GM12878 (cell line): ENCODE data around the gene HAPSTR1. TPM values are rescaled to one million over a fixed set of nuclear protein-coding genes. Genes with fewer than 3 reads are reported as not detected.

Experiments
- ATAC-seq: fragments of 200-7000 bp; cut with Tn5 transposase; 3 replicates; pipeline ENCODE4 v1.9.1; 2020; ENCODE audit warnings: mild to moderate bottlenecking, moderate library complexity
- BruUV-seq: library from RNA; stranded (reverse); fragments of 400-500 nt; replicated peaks from 2 replicates; lab custom pipeline; 2021; lab: Mats Ljungman, UMichigan
- CTCF ChIA-PET: fragments of 300-600 bp; sonication (Branson Sonifier 250); formaldehyde crosslinking; extraction: SDS; loops from one replicate; lab custom pipeline; 2021; ENCODE audit warnings: inconsistent platforms; lab: Yijun Ruan, JAX
- POLR2A ChIA-PET: fragments of 350-600 bp; formaldehyde crosslinking; extraction: SDS; loops from one replicate; lab custom pipeline; 2021; ENCODE audit warnings: inconsistent platforms; lab: Charles Lee
- RAD21 ChIA-PET: fragments of 300-600 bp; sonication (Branson Sonifier 250); formaldehyde crosslinking; loops from one replicate; lab custom pipeline; 2023; ENCODE audit warnings: antibody characterized with exemption; ENCODE audit not compliant: unreplicated experiment; lab: Charles Lee
- SMC1A ChIA-PET: fragments of 300-600 bp; sonication (Branson Sonifier 250); formaldehyde crosslinking; loops from one replicate; lab custom pipeline; 2023; ENCODE audit not compliant: unreplicated experiment, uncharacterized antibody; lab: Charles Lee
- DNase-seq: peaks from one replicate; pipeline ENCODE4 v3.0.0-alpha.2; 2011; ENCODE audit warnings: low read depth, low spot score
- FAIRE-seq: peaks from 3 replicates; lab custom pipeline; 2011; peaks lifted over from hg19 to GRCh38; lab: Jason Lieb, UNC
- H2AFZ ChIP-seq: 2 replicates; pipeline ENCODE4 v1.6.0; 2011; ENCODE audit warnings: low read depth, low read length, control low read depth; ENCODE audit not compliant: control insufficient read depth
- H3K27ac ChIP-seq: 2 replicates; pipeline ENCODE4 v1.5.1; 2011; ENCODE audit warnings: control low read depth; ENCODE audit not compliant: control insufficient read depth, insufficient read depth
- H3K27me3 ChIP-seq, 2 experiments: replicated peaks in 1 of 2; 2 replicates each; pipeline versions ENCODE4 v1.6.0 to v1.6.1; 2011; ENCODE audit warnings: low read length in 1 of 2; ENCODE audit not compliant: control insufficient read depth in 2 of 2, insufficient read depth in 2 of 2
- H3K36me3 ChIP-seq, 2 experiments: 2 replicates each; pipeline ENCODE4 v1.5.1; 2011; ENCODE audit warnings: low read length in 1 of 2; ENCODE audit not compliant: control insufficient read depth in 2 of 2, insufficient read depth in 2 of 2
- H3K4me1 ChIP-seq: 2 replicates; pipeline ENCODE4 v1.6.1; 2011; ENCODE audit warnings: mild to moderate bottlenecking, low read length, moderate library complexity, mixed read lengths; ENCODE audit not compliant: control insufficient read depth, insufficient read depth
- H3K4me2 ChIP-seq: 2 replicates; pipeline ENCODE4 v1.6.0; 2011; ENCODE audit warnings: control low read depth; ENCODE audit not compliant: control insufficient read depth, insufficient read depth
- H3K4me3 ChIP-seq: fragments of 200-600 bp; sonication (generic); 2 replicates; pipeline ENCODE4 v1.5.1; 2016
- H3K79me2 ChIP-seq: 2 replicates; pipeline ENCODE4 v1.6.0; 2011; ENCODE audit warnings: low read length; ENCODE audit not compliant: control insufficient read depth, insufficient read depth
- H3K9ac ChIP-seq: 2 replicates; pipeline ENCODE4 v1.8.0; 2011; ENCODE audit warnings: low read length, control low read depth, mixed read lengths; ENCODE audit not compliant: control insufficient read depth, insufficient read depth
- H3K9me3 ChIP-seq: replicated peaks from 3 replicates; pipeline ENCODE4 v1.5.1; 2011; ENCODE audit warnings: mild to moderate bottlenecking, low read length; ENCODE audit not compliant: control insufficient read depth, insufficient read depth
- H4K20me1 ChIP-seq: 2 replicates; pipeline ENCODE4 v1.6.0; 2011; ENCODE audit not compliant: control insufficient read depth, insufficient read depth
- BCL11A ChIP-seq: IDR thresholded peaks from 2 replicates; pipeline ENCODE4 v1.6.1; 2011; ENCODE audit warnings: low read depth, low read length
- FOS ChIP-seq: IDR thresholded peaks from 3 replicates; pipeline ENCODE4 v1.6.1; 2011; ENCODE audit warnings: borderline replicate concordance; ENCODE audit not compliant: insufficient read length; ENCODE audit errors: extremely low read depth
- HCFC1 ChIP-seq: fragments of 150-350 bp; IDR thresholded peaks from 2 replicates; pipeline ENCODE4 v1.6.1; 2014; ENCODE audit warnings: low read length
- HDAC2 ChIP-seq: fragments of 200-600 bp; sonication (generic); IDR thresholded peaks from 2 replicates; pipeline ENCODE4 v1.6.1; 2017
- NR2C1 ChIP-seq: fragments of 450-650 bp; IDR thresholded peaks from 2 replicates; pipeline ENCODE4 v1.6.1; 2017; ENCODE audit warnings: antibody characterized with exemption, mild to moderate bottlenecking, moderate library complexity
- PAX5 ChIP-seq: IDR thresholded peaks from 2 replicates; pipeline ENCODE4 v1.6.1; 2011; ENCODE audit warnings: low read depth, low read length, borderline replicate concordance
- ZNF384 ChIP-seq: IDR thresholded peaks from 2 replicates; pipeline ENCODE4 v1.6.1; 2012; ENCODE audit warnings: low read depth, mild to moderate bottlenecking, low read length, improper control_type of control experiment, borderline replicate concordance
- WGBS: methylation state at CpG from one replicate; pipeline ENCODE4 v1.1.6; 2016; ENCODE audit warnings: low lambda C conversion rate; ENCODE audit not compliant: insufficient replicate concordance, insufficient coverage; ENCODE audit errors: missing lambda C conversion rate; 5-methylcytosine and 5-hydroxymethylcytosine counted together
- in situ Hi-C: fragments of 300-500 bp; cut with MboI; formaldehyde crosslinking; loops from 9 replicates; pipeline ENCODE4 v1.14.3; 2018; ENCODE audit warnings: mixed read lengths
- intact Hi-C: fragments of 100-400 bp; cut with micrococcal nuclease; formaldehyde crosslinking; loops from one replicate; pipeline ENCODE4 v1.14.2; 2022; ENCODE audit not compliant: unreplicated experiment
- polyA plus RNA-seq, 11 experiments: library from polyadenylated mRNA; depleted of rRNA in 4 of 11; unstranded in 6 of 11; stranded (reverse) in 5 of 11; fragments of >200 nt; fragmentation: Nextera tagmentation in 4 of 11; fragmentation: Illumina TruSeq in 1 of 11; extraction: Ambion mirVana in 4 of 11; extraction: Trizol in 1 of 11; gene quantifications; 1 replicate in 1 of 11; 2 replicates in 10 of 11; pipeline versions ENCODE4 v1.2.1 to v1.2.3, GENCODE V29; 2011 to 2016; ENCODE audit warnings: inconsistent platforms in 2 of 11, missing spikeins in 2 of 11, low read depth in 1 of 11
- total RNA-seq, 4 experiments: library from RNA; depleted of rRNA in 3 of 4; stranded (reverse); fragments of >200 nt in 3 of 4; fragmentation: Illumina TruSeq in 1 of 4; extraction: Trizol in 1 of 4; gene quantifications; 2 replicates each; pipeline versions ENCODE4 v1.2.1 to v1.2.3, GENCODE V29; 2013 to 2021

Gene HAPSTR1
- total and polyA plus RNA-seq, 10 of the 15 experiments (the other 5 are each of a cell fraction or from before 2014, with no cell fraction given) = 8.7 to 52.5 (median 23.1) TPM

- in situ Hi-C loops = no loop called here
- Histone ChIP-seq H3K79me2 (no peaks in the 10 kb centered on the region), H3K27me3 (no peaks in the 10 kb centered on the region)
- SMC1A ChIA-PET = interaction anchor here (1.0 to 3.1 kb wide), 3 partner anchors 9 to 32 kb away, joined by 3 to 9 read pairs (median 3); partner anchors contain the start of gene HAPSTR1
- no peak for TF ChIP-seq FOS
- TF ChIP-seq, all 136 proteins: peak for 0
- H3K27ac ChIP-seq = no peak overlapping the region
- ChIA-PET POLR2A (no interaction called here), RAD21 (interaction anchor here (0.8 kb wide), 1 partner anchor 70 kb away, joined by 3 read pairs; no protein-coding TSS in a partner anchor), CTCF (interaction anchor here (0.6 to 2.0 kb wide), 5 partner anchors 12 to 55 kb away, joined by 3 to 7 read pairs (median 3); partner anchors contain the start of gene HAPSTR1)
- no peak overlapping the region for H3K4me3 ChIP-seq
- WGBS = 79% methylated on average over 4 of the region's 4 CpGs
- FAIRE-seq (no peak), ATAC-seq (no peak), DNase-seq (no peak)
- no peak overlapping the region for H2AFZ ChIP-seq
- no peak overlapping the region for H3K4me2 ChIP-seq
- no peaks in the 10 kb centered on the region for H3K36me3 ChIP-seq
- intact Hi-C loops = no loop called here
- H3K9ac ChIP-seq = no peak overlapping the region
- no peaks in the 10 kb centered on the region for H4K20me1 ChIP-seq
- BruUV-seq = no TSS peak
- peaks cover 12% of the 10 kb centered on the region for H3K4me1 ChIP-seq
- no peaks in the 10 kb centered on the region; the same call in 1 of the 3 replicates for H3K9me3 ChIP-seq
These were observed 12.0 kb upstream of the HAPSTR1 start for GRCh38 chr16:9079430-9079812.

GRCh38 chr16:9081158-9081557 lies 10.3 kb upstream of the HAPSTR1 start:
- 100% methylated on average over 1 of the region's 1 CpG for WGBS
- Histone ChIP-seq H4K20me1 (no peaks in the 10 kb centered on the region), H3K36me3 (no peaks in the 10 kb centered on the region), H3K79me2 (no peaks in the 10 kb centered on the region), H3K27ac (no peak overlapping the region), H3K4me1 (peaks cover 12% of the 10 kb centered on the region)
- DNase-seq = no peak
- CTCF ChIA-PET = interaction anchor here (0.9 kb wide), 1 partner anchor 9 kb away, joined by 3 read pairs; no protein-coding TSS in a partner anchor
- SMC1A ChIA-PET = no interaction called here
- in situ Hi-C loops = no loop called here
- no peak for FAIRE-seq
- RAD21 ChIA-PET = no interaction called here
- TF ChIP-seq ZNF384 (no peak), BCL11A (no peak), NR2C1 (no peak), PAX5 (no peak), HDAC2 (no peak), HCFC1 (no peak)
- TF ChIP-seq, all 136 proteins: peak for 0
- Histone ChIP-seq H3K4me3 (no peak overlapping the region), H3K4me2 (no peak overlapping the region), H2AFZ (no peak overlapping the region), H3K9me3 (no peaks in the 10 kb centered on the region; the same call in 1 of the 3 replicates), H3K9ac (no peak overlapping the region), H3K27me3 (no peaks in the 10 kb centered on the region)
- no TSS peak for BruUV-seq
- intact Hi-C loops = no loop called here
- POLR2A ChIA-PET = no interaction called here
- ATAC-seq = no peak
